Duodenal mucosa (tissue), 2 donors: ENCODE data around the gene ZNF507.
"Not testable (repeated sequence)": the region's sequence is repeated elsewhere in the genome, so short reads cannot be mapped to it uniquely, and the experiment has no call there.

Experiments
- H3K27ac ChIP-seq: one replicate; pipeline ENCODE4 v1.7.0; 2013; ENCODE audit warnings: low read depth, low read length
- H3K27me3 ChIP-seq, 2 donors: one replicate each; pipeline ENCODE4 v1.7.0; 2013; ENCODE audit warnings: low read length in 2 of 2, control low read depth in 1 of 2; ENCODE audit not compliant: insufficient read depth in 2 of 2, control insufficient read depth in 1 of 2
- H3K36me3 ChIP-seq, 2 donors: one replicate each; pipeline ENCODE4 v1.7.0; 2013; ENCODE audit warnings: low read length in 2 of 2, control low read depth in 1 of 2; ENCODE audit not compliant: insufficient read depth in 2 of 2, control insufficient read depth in 1 of 2
- H3K4me1 ChIP-seq, 2 donors: one replicate each; pipeline ENCODE4 v1.7.0; 2013; ENCODE audit warnings: low read length in 2 of 2, control low read depth in 1 of 2; ENCODE audit not compliant: insufficient read depth in 2 of 2, control insufficient read depth in 1 of 2
- H3K4me3 ChIP-seq, 2 donors: one replicate each; pipeline ENCODE4 v1.7.0; 2013; ENCODE audit warnings: low read length in 2 of 2, low read depth in 1 of 2
- H3K9ac ChIP-seq, 2 donors: one replicate each; pipeline ENCODE4 v1.7.0; 2013; ENCODE audit warnings: low read length in 2 of 2, low read depth in 1 of 2
- H3K9me3 ChIP-seq, 2 donors: one replicate each; pipeline ENCODE4 v1.7.0; 2013; ENCODE audit warnings: low read length in 2 of 2, control low read depth in 1 of 2; ENCODE audit not compliant: control insufficient read depth in 1 of 2

Gene ZNF507

GRCh38 chr19:32422435-32422834 lies 77.0 kb downstream of the ZNF507 start:
- H3K27ac ChIP-seq = no peak overlapping the region
- H3K4me3 ChIP-seq = no peak overlapping the region
- no peaks in the 10 kb centered on the region for H3K9me3 ChIP-seq
- H3K4me1 ChIP-seq = no peaks in the 10 kb centered on the region
- H3K36me3 ChIP-seq = peaks cover 0 to 6% of the 10 kb centered on the region in 2 donors
- H3K27me3 ChIP-seq = no peaks in the 10 kb centered on the region
- H3K9ac ChIP-seq = no peak overlapping the region

- H3K36me3 ChIP-seq, H3K9ac ChIP-seq, H3K4me3 ChIP-seq, H3K4me1 ChIP-seq, H3K9me3 ChIP-seq, H3K27ac ChIP-seq, H3K27me3 ChIP-seq: not testable (repeated sequence)
These were observed 78.5 kb downstream of the ZNF507 start for GRCh38 chr19:32423944-32424343.

GRCh38 chr19:32427536-32427935 lies 82.1 kb downstream of the ZNF507 start:
- Histone ChIP-seq H3K27ac (no peak overlapping the region), H3K36me3 (no peaks in the 10 kb centered on the region), H3K4me1 (no peaks in the 10 kb centered on the region), H3K9me3 (no peaks in the 10 kb centered on the region), H3K9ac (no peak overlapping the region), H3K4me3 (no peak overlapping the region), H3K27me3 (no peaks in the 10 kb centered on the region)

- Histone ChIP-seq H3K4me3 (no peak overlapping the region), H3K27ac (no peak overlapping the region), H3K9me3 (no peaks in the 10 kb centered on the region), H3K9ac (no peak overlapping the region), H3K27me3 (no peaks in the 10 kb centered on the region), H3K36me3 (peaks cover 0 to 9% of the 10 kb centered on the region in 2 donors), H3K4me1 (no peaks in the 10 kb centered on the region)
These were observed 91.3 kb downstream of the ZNF507 start for GRCh38 chr19:32436692-32437091.

GRCh38 chr19:32437096-32437495 lies 91.7 kb downstream of the ZNF507 start:
- Histone ChIP-seq H3K9me3 (no peaks in the 10 kb centered on the region), H3K36me3 (peaks cover 0 to 12% of the 10 kb centered on the region in 2 donors), H3K9ac (no peak overlapping the region), H3K4me3 (no peak overlapping the region), H3K4me1 (no peaks in the 10 kb centered on the region), H3K27ac (no peak overlapping the region), H3K27me3 (no peaks in the 10 kb centered on the region)
